ENCODE measurements around the gene HDAC10.

Gene HDAC10

DNA sequence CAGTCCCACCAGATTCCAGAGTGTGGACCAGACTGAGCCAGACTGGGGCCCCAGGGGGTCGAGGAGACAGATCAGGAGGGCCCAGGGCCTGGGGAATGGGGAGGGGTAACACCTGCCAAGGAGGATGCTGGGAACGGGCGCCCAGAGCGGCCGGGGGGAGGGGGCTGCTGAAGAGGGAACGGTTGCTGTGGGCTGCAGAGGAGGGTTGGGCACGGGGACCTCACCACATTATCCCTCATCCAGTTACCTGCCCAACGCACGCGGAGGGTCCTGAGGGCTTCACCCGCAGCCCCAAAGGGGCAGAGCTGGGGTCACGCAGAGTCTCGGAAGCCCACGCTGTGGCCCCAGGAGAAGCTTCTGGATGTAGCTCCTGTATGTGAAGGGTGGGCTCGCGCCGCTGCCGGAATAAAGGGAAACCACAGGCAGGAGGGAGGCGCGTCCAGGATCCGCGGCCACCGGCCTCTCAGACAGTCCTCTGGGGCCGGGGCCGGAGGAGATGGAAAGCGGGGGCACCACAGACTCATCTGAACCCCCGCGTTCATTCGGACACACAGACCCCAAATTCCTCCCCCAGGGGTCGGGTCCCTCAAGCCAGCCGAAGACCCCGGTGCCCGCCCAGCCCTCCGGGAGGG is 51.1 kb downstream of the HDAC10 start:
- Histone ChIP-seq H3K4me1 (ENCODE audit: control insufficient read depth in 1 of 2, insufficient read depth in 2 of 2, low read length in 2 of 2) (peaks cover 14 to 15% of the 10 kb centered on the region in 2 donors), H3K36me3 (ENCODE audit: control insufficient read depth in 1 of 2, insufficient read depth in 2 of 2, low read length in 2 of 2) (peaks cover 5 to 33% of the 10 kb centered on the region in 2 donors), H3K4me3 (ENCODE audit: low read depth in 1 of 2, low read length in 2 of 2) (peak overlapping the region; percentile 63 to 65), H3K9me3 (ENCODE audit: control insufficient read depth in 1 of 2, low read length in 2 of 2) (no peaks in the 10 kb centered on the region), H3K27me3 (ENCODE audit: control insufficient read depth in 1 of 2, insufficient read depth in 2 of 2, low read length in 2 of 2) (no peaks in the 10 kb centered on the region), H3K9ac (ENCODE audit: low read depth in 1 of 2, low read length in 2 of 2) (peak overlapping the region; percentile 25 to 57), H3K27ac (ENCODE audit: low read depth, low read length) (no peak overlapping the region)

GRCh38 chr22:50199251-50199721 is 51.8 kb downstream of the HDAC10 start:
- no peaks in the 10 kb centered on the region for H3K27me3 ChIP-seq (ENCODE audit: control insufficient read depth in 1 of 2, insufficient read depth in 2 of 2, low read length in 2 of 2)
- no peak overlapping the region for H3K4me3 ChIP-seq (ENCODE audit: low read depth in 1 of 2, low read length in 2 of 2)
- peak overlapping the region in 1 of 2 donors; percentile 25 for H3K9ac ChIP-seq (ENCODE audit: low read depth in 1 of 2, low read length in 2 of 2)
- no peak overlapping the region for H3K27ac ChIP-seq (ENCODE audit: low read depth, low read length)
- H3K4me1 ChIP-seq (ENCODE audit: control insufficient read depth in 1 of 2, insufficient read depth in 2 of 2, low read length in 2 of 2), result peaks cover 14 to 15% of the 10 kb centered on the region in 2 donors
- no peaks in the 10 kb centered on the region for H3K9me3 ChIP-seq (ENCODE audit: control insufficient read depth in 1 of 2, low read length in 2 of 2)
- peaks cover 7 to 35% of the 10 kb centered on the region in 2 donors for H3K36me3 ChIP-seq (ENCODE audit: control insufficient read depth in 1 of 2, insufficient read depth in 2 of 2, low read length in 2 of 2)

- Histone ChIP-seq H3K36me3 (ENCODE audit: control insufficient read depth in 1 of 2, insufficient read depth in 2 of 2, low read length in 2 of 2) (peaks cover 10 to 39% of the 10 kb centered on the region in 2 donors), H3K4me3 (ENCODE audit: low read depth in 1 of 2, low read length in 2 of 2) (no peak overlapping the region), H3K9ac (ENCODE audit: low read depth in 1 of 2, low read length in 2 of 2) (no peak overlapping the region), H3K9me3 (ENCODE audit: control insufficient read depth in 1 of 2, low read length in 2 of 2) (no peaks in the 10 kb centered on the region), H3K27ac (ENCODE audit: low read depth, low read length) (no peak overlapping the region), H3K4me1 (ENCODE audit: control insufficient read depth in 1 of 2, insufficient read depth in 2 of 2, low read length in 2 of 2) (peaks cover 14 to 15% of the 10 kb centered on the region in 2 donors), H3K27me3 (ENCODE audit: control insufficient read depth in 1 of 2, insufficient read depth in 2 of 2, low read length in 2 of 2) (no peaks in the 10 kb centered on the region)
Observed at GRCh38 chr22:50198624-50199017, 52.4 kb downstream of the HDAC10 start.

- Histone ChIP-seq H3K4me1 (ENCODE audit: control insufficient read depth in 1 of 2, insufficient read depth in 2 of 2, low read length in 2 of 2) (peaks cover 14 to 18% of the 10 kb centered on the region in 2 donors), H3K27ac (ENCODE audit: low read depth, low read length) (no peak overlapping the region), H3K9me3 (ENCODE audit: control insufficient read depth in 1 of 2, low read length in 2 of 2) (no peaks in the 10 kb centered on the region), H3K36me3 (ENCODE audit: control insufficient read depth in 1 of 2, insufficient read depth in 2 of 2, low read length in 2 of 2) (peaks cover 9 to 40% of the 10 kb centered on the region in 2 donors), H3K27me3 (ENCODE audit: control insufficient read depth in 1 of 2, insufficient read depth in 2 of 2, low read length in 2 of 2) (no peaks in the 10 kb centered on the region), H3K4me3 (ENCODE audit: low read depth in 1 of 2, low read length in 2 of 2) (no peak overlapping the region), H3K9ac (ENCODE audit: low read depth in 1 of 2, low read length in 2 of 2) (no peak overlapping the region)
Observed at GRCh38 chr22:50197856-50198623, 53.0 kb downstream of the HDAC10 start.

- no peak overlapping the region for H3K9ac ChIP-seq (ENCODE audit: low read depth in 1 of 2, low read length in 2 of 2)
- H3K9me3 ChIP-seq (ENCODE audit: control insufficient read depth in 1 of 2, low read length in 2 of 2), result no peaks in the 10 kb centered on the region
- no peak overlapping the region for H3K4me3 ChIP-seq (ENCODE audit: low read depth in 1 of 2, low read length in 2 of 2)
- H3K4me1 ChIP-seq (ENCODE audit: control insufficient read depth in 1 of 2, insufficient read depth in 2 of 2, low read length in 2 of 2), result peaks cover 9 to 24% of the 10 kb centered on the region in 2 donors
- H3K27ac ChIP-seq (ENCODE audit: low read depth, low read length), result no peak overlapping the region
- H3K36me3 ChIP-seq (ENCODE audit: control insufficient read depth in 1 of 2, insufficient read depth in 2 of 2, low read length in 2 of 2), result peaks cover 9 to 41% of the 10 kb centered on the region in 2 donors
- no peaks in the 10 kb centered on the region for H3K27me3 ChIP-seq (ENCODE audit: control insufficient read depth in 1 of 2, insufficient read depth in 2 of 2, low read length in 2 of 2)
Observed at GRCh38 chr22:50197000-50197800, 53.9 kb downstream of the HDAC10 start.

DNA sequence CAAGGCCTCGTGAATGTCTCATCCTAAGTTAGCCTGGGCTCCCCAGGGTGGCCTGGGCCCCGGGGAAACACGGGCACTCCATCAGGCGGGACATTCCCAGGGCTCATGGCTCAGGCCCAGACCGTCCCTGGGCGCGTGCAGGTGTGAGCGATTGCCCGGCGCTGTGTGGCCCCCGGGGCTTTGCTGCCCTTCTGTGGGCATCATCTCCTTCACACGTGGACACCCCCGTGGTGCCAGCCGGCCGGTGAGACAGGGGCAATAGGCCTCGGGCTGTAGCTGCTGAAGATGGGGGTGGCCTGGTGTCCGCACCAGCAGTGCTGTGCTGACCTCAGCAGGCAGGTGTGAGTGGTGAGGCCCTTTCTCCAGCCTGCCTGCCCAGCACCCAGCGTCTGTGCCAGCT is 54.8 kb downstream of the HDAC10 start:
- Histone ChIP-seq H3K4me3 (ENCODE audit: low read depth in 1 of 2, low read length in 2 of 2) (no peak overlapping the region), H3K9me3 (ENCODE audit: control insufficient read depth in 1 of 2, low read length in 2 of 2) (no peaks in the 10 kb centered on the region), H3K9ac (ENCODE audit: low read depth in 1 of 2, low read length in 2 of 2) (no peak overlapping the region), H3K27ac (ENCODE audit: low read depth, low read length) (no peak overlapping the region), H3K36me3 (ENCODE audit: control insufficient read depth in 1 of 2, insufficient read depth in 2 of 2, low read length in 2 of 2) (peaks cover 9 to 41% of the 10 kb centered on the region in 2 donors), H3K27me3 (ENCODE audit: control insufficient read depth in 1 of 2, insufficient read depth in 2 of 2, low read length in 2 of 2) (no peaks in the 10 kb centered on the region), H3K4me1 (ENCODE audit: control insufficient read depth in 1 of 2, insufficient read depth in 2 of 2, low read length in 2 of 2) (peaks cover 7 to 27% of the 10 kb centered on the region in 2 donors)

All from duodenal mucosa (tissue), 2 donors.